ENCODE measurements around the gene HOXD3. TPM values are rescaled to one million over a fixed set of nuclear protein-coding genes. Genes with fewer than 3 reads are reported as not detected.

Gene HOXD3
- total RNA-seq, 1 donor from 2014 or later, result 1.5 TPM

DNA sequence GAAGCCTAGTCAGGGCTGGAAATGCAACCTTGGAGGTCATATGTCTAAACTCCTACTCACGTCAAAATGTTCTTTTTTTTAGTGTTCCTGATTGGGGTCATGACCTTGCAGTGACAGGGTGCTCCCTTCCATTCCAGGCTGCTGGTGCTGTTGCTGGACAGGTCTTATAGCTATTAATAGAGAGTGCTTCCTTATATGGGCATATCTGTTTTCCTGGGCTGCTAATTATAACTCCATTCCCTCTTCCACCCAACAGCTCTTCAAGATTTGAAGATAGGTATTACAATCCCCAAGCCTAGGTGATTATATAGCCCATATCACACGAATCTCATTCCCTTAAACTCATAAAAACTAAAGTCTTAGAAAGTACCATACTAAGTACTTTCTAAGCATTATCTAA, 12.6 kb downstream of the HOXD3 start:
- Mint-ChIP-seq H3K4me1 (peaks cover 10% of the 10 kb centered on the region), H3K27me3 (ENCODE audit: low read depth) (peaks cover 100% of the 10 kb centered on the region), H3K36me3 (ENCODE audit: low read depth) (no peaks in the 10 kb centered on the region), H3K27ac (ENCODE audit: unreplicated experiment) (no peak overlapping the region), H3K4me3 (no peak overlapping the region), H3K9me3 (peaks cover 3% of the 10 kb centered on the region)
- TF ChIP-seq, protein P1, sequence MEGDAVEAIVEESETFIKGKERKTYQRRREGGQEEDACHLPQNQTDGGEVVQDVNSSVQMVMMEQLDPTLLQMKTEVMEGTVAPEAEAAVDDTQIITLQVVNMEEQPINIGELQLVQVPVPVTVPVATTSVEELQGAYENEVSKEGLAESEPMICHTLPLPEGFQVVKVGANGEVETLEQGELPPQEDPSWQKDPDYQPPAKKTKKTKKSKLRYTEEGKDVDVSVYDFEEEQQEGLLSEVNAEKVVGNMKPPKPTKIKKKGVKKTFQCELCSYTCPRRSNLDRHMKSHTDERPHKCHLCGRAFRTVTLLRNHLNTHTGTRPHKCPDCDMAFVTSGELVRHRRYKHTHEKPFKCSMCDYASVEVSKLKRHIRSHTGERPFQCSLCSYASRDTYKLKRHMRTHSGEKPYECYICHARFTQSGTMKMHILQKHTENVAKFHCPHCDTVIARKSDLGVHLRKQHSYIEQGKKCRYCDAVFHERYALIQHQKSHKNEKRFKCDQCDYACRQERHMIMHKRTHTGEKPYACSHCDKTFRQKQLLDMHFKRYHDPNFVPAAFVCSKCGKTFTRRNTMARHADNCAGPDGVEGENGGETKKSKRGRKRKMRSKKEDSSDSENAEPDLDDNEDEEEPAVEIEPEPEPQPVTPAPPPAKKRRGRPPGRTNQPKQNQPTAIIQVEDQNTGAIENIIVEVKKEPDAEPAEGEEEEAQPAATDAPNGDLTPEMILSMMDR (conservative IDR thresholded peaks at IDR 0.05), result no peak
- no peak for DNase-seq (ENCODE audit: low read depth, low spot score)

DNA sequence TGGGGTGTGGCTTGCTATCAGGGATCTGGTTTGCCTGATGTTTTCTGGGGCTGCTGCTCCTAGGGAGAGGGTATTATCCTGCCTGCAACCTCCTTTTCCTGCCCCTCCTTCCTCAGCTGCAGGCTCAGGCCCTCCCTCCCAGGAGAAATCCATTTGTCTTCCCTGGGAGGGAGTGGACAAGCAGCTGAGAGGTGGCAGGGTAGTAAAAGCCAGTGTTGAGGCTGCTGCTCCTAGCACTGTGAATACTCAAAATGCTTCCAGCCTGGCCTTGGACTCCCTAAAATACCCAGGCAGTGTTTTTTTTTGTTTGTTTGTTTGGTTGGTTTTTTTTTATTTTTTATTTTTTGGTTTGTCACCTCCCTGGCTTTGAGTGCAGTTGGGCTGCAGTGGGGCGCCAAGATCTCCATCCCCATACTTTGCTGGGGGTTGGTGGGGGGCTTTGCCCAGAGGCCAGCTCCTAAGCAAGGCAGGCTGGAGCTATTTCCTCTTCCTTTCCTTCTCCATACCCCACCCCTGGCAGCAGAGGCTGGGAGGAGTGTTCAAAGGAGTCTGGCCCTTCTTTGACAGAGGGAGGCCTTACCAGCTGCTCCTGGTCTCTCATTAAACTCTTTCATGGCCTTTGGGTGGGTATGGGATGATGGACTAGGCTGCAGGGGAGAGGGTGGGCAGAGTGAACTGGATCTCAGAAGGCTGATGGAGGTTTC, 13.6 kb downstream of the HOXD3 start:
- peaks cover 17% of the 10 kb centered on the region for H3K4me1 Mint-ChIP-seq
- TF ChIP-seq, protein P1 (conservative IDR thresholded peaks at IDR 0.05), result no peak
- peaks cover 100% of the 10 kb centered on the region for H3K27me3 Mint-ChIP-seq (ENCODE audit: low read depth)
- no peaks in the 10 kb centered on the region for H3K36me3 Mint-ChIP-seq (ENCODE audit: low read depth)
- peaks cover 3% of the 10 kb centered on the region for H3K9me3 Mint-ChIP-seq
- no peak overlapping the region for H3K27ac Mint-ChIP-seq (ENCODE audit: unreplicated experiment)
- no peak overlapping the region for H3K4me3 Mint-ChIP-seq
- DNase-seq (ENCODE audit: low read depth, low spot score), result no peak

DNA sequence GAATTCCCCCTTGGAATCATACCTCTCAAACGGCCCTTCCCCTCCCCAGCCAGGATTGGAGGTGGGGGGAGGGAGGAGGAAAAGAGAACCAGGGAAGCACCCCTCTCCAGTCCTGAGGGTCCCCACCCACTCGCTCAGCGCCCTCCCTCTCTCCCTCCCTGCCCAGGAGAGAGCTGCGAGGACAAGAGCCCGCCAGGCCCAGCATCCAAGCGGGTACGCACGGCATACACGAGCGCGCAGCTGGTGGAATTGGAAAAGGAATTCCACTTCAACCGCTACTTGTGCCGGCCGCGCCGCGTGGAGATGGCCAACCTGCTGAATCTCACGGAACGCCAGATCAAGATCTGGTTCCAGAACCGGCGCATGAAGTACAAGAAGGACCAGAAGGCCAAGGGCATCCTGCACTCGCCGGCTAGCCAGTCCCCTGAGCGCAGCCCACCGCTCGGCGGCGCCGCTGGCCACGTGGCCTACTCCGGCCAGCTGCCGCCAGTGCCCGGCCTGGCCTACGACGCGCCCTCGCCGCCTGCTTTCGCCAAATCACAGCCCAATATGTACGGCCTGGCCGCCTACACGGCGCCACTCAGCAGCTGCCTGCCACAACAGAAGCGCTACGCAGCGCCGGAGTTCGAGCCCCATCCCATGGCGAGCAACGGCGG, 14.4 kb downstream of the HOXD3 start:
- Mint-ChIP-seq H3K27me3 (ENCODE audit: low read depth) (peaks cover 100% of the 10 kb centered on the region), H3K4me1 (peaks cover 24% of the 10 kb centered on the region), H3K9me3 (peaks cover 3% of the 10 kb centered on the region), H3K36me3 (ENCODE audit: low read depth) (no peaks in the 10 kb centered on the region), H3K4me3 (no peak overlapping the region), H3K27ac (ENCODE audit: unreplicated experiment) (no peak overlapping the region)
- TF ChIP-seq, protein P1 (conservative IDR thresholded peaks at IDR 0.05), result no peak
- no peak for DNase-seq (ENCODE audit: low read depth, low spot score)

DNA sequence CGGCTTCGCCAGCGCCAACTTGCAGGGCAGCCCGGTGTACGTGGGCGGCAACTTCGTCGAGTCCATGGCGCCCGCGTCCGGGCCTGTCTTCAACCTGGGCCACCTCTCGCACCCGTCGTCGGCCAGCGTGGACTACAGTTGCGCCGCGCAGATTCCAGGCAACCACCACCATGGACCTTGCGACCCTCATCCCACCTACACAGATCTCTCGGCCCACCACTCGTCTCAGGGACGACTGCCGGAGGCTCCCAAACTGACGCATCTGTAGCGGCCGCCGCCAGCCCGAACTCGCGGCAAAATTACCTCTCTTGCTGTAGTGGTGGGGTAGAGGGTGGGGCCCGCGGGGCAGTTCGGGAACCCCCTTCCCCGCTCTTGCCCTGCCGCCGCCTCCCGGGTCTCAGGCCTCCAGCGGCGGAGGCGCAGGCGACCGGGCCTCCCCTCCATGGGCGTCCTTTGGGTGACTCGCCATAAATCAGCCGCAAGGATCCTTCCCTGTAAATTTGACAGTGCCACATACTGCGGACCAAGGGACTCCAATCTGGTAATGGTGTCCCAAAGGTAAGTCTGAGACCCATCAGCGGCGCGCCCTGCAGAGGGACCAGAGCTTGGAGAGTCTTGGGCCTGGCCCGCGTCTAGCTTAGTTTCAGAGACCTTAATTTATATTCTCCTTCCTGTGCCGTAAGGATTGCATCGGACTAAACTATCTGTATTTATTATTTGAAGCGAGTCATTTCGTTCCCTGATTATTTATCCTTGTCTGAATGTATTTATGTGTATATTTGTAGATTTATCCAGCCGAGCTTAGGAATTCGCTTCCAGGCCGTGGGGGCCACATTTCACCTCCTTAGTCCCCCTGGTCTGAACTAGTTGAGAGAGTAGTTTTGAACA, 15.1 kb downstream of the HOXD3 start:
- H3K36me3 Mint-ChIP-seq (ENCODE audit: low read depth), result no peaks in the 10 kb centered on the region
- no peak overlapping the region for H3K27ac Mint-ChIP-seq (ENCODE audit: unreplicated experiment)
- no peak for DNase-seq (ENCODE audit: low read depth, low spot score)
- TF ChIP-seq, protein P1 (conservative IDR thresholded peaks at IDR 0.05), result no peak
- H3K4me3 Mint-ChIP-seq, result no peak overlapping the region
- H3K9me3 Mint-ChIP-seq, result peaks cover 3% of the 10 kb centered on the region
- peaks cover 27% of the 10 kb centered on the region for H3K4me1 Mint-ChIP-seq
- H3K27me3 Mint-ChIP-seq (ENCODE audit: low read depth), result peaks cover 100% of the 10 kb centered on the region

DNA sequence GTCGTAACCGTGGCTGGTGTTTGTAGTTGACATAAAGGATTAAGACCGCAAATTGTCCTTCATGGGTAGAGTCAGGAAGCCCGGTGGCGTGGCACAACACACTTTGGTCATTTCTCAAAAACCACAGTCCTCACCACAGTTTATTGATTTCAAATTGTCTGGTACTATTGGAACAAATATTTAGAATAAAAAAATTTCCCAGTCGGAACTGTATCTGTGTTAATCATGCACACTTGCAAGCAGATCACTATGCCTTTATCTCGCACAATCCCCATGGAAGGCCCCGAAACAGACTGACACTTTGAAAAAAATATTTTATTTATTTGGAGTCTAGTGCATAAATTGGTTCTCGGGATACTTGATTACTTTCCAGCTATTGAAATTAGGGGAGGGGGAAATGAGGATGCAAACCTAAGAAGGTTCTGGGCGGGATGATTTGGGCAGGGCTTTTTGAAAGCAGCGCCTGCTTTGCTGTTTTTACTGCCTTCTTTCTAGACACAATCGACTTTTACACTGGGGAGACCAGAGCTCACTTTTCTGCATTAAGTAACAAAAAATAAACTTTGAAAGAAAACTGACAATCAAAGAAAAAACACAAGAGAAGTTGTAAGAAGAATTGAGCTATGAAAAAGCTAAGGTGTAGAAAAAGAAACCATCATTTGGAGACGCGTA, 15.9 kb downstream of the HOXD3 start:
- DNase-seq (ENCODE audit: low read depth, low spot score), result no peak
- Mint-ChIP-seq H3K4me3 (no peak overlapping the region), H3K27me3 (ENCODE audit: low read depth) (peaks cover 100% of the 10 kb centered on the region), H3K9me3 (no peaks in the 10 kb centered on the region), H3K36me3 (ENCODE audit: low read depth) (no peaks in the 10 kb centered on the region), H3K27ac (ENCODE audit: unreplicated experiment) (no peak overlapping the region), H3K4me1 (peaks cover 34% of the 10 kb centered on the region)
- TF ChIP-seq, protein P1 (conservative IDR thresholded peaks at IDR 0.05), result no peak

All from neural crest cell (in vitro differentiated cells).